HG02840 (cell line): ENCODE results near the gene USP54.
"Not testable (repeated sequence)": the region's sequence is repeated elsewhere in the genome, so short reads cannot be mapped to it uniquely, and the experiment has no call there.

Experiments
- ATAC-seq: cut with Tn5 transposase; IDR thresholded peaks from one replicate; pipeline ENCODE4 v1.9.1; 2021; ENCODE audit warnings: mild to moderate bottlenecking, moderate library complexity, moderate number of reproducible peaks; ENCODE audit not compliant: unreplicated experiment, low FRiP score

The USP54 gene

GRCh38 chr10:73589563-73590126 lies 1.5 kb downstream of the USP54 start:
- no peak for ATAC-seq

- ATAC-seq: no peak
These were observed 2.5 kb downstream of the USP54 start for GRCh38 chr10:73588656-73589055.

GRCh38 chr10:73586583-73586984 lies 4.6 kb downstream of the USP54 start:
- no peak for ATAC-seq

DNA sequence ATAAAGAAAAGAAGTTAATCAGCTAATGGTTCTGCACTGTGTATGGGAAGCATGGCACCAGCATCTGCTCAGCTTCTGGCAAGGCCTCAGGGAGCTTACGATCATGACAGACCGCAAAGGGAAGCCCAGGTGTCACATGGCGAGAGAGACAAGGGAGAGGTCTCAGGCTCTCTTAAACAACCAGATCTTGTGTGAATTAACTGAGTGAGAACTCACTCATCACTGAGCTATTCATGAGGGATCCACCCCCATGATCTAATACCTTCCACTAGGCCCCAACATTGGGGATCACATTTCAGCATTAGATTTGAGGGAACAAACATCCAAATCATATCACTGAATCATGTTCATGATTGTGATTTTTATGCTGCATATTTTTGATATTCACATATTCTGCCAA lies 5.8 kb downstream of the USP54 start:
- ATAC-seq: no peak

DNA sequence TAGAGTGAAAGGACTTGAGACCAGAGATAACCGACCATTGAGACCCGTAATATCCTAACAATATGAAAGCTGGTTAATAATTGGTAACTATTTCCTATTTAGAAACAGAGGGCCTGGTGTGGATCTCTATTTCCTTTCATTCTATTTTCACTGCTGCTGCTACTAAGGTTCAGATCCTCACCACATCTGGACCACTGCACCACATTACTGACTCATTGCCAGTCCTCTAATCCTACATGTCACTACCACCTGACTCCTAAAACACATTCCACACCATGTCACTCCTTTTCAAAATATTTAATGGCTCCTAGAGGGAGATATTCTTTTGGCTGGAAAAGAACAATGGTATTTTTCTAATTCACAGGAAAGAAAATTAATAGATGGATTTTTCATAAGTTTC lies 6.4 kb downstream of the USP54 start:
- no peak for ATAC-seq

DNA sequence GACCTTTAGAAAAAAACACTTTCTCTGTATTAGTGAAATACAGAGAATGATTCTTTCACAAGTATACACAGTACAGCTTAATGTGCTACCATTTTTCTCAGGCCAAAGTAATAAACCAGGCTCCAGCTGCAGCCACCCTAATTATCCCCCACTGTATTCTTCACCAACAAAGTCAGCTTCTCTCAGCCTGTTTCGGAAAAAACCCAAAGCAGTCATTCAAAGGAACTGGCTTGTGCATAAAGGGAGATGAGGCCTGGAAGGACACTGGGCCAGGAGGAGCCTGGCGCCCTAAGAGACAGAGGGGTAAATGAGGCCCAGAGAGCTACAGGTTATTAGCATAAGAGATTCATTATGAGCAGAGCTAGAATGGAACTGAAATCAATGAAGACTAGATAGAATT lies 9.2 kb downstream of the USP54 start:
- ATAC-seq: no peak

- ATAC-seq: not testable (repeated sequence)
These were observed 12.2 kb downstream of the USP54 start for GRCh38 chr10:73578927-73579326.

- no peak for ATAC-seq
These were observed 13.4 kb downstream of the USP54 start for GRCh38 chr10:73577788-73578187.

GRCh38 chr10:73576890-73577591 lies 14.1 kb downstream of the USP54 start:
- ATAC-seq: no peak

GRCh38 chr10:73576178-73576889 lies 14.8 kb downstream of the USP54 start:
- no peak for ATAC-seq

GRCh38 chr10:73567025-73567424 lies 24.1 kb downstream of the USP54 start:
- ATAC-seq: not testable (repeated sequence)

DNA sequence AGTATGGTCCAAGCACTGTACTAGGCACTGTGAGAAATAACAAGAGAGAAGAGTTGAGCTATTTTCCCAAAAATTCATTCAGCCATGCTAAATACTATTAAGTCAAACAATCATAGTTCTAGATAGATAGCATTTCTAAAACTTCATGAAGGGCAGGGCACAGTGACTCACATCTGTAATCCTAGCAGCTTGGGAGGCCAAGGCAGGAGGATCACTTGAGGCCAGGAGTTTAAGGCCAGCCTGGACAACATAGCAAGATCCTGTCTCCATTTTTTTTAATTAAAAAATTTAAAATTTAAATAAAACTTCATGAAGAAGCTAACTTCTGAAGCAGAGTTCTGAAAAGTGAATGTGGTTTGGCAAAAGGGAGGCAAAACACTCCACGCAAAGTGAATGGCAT lies 29.9 kb downstream of the USP54 start:
- no peak for ATAC-seq

GRCh38 chr10:73559590-73559989 lies 31.6 kb downstream of the USP54 start:
- no peak for ATAC-seq

GRCh38 chr10:73556855-73557254 lies 34.3 kb downstream of the USP54 start:
- no peak for ATAC-seq

DNA sequence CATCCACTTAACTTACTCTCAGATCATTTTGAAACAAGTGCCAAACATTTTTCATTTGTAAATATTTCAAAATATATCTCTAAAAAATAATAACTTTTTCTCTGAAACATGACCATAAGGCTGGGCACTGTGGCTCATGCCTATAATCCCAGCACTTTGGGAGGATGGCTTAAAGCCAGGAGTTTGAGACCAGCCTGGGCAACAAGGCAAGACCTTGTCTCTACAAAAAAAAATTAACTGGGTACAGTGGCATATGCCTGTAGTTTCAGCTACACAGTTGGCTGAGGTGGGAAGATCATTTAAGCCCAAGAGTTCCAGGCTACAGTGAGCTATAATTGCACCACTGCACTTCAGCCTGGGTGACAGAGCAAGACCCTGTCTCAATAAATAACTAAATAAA lies 36.4 kb downstream of the USP54 start:
- no peak for ATAC-seq

- no peak for ATAC-seq
These were observed 37.4 kb downstream of the USP54 start for GRCh38 chr10:73553761-73554160.

DNA sequence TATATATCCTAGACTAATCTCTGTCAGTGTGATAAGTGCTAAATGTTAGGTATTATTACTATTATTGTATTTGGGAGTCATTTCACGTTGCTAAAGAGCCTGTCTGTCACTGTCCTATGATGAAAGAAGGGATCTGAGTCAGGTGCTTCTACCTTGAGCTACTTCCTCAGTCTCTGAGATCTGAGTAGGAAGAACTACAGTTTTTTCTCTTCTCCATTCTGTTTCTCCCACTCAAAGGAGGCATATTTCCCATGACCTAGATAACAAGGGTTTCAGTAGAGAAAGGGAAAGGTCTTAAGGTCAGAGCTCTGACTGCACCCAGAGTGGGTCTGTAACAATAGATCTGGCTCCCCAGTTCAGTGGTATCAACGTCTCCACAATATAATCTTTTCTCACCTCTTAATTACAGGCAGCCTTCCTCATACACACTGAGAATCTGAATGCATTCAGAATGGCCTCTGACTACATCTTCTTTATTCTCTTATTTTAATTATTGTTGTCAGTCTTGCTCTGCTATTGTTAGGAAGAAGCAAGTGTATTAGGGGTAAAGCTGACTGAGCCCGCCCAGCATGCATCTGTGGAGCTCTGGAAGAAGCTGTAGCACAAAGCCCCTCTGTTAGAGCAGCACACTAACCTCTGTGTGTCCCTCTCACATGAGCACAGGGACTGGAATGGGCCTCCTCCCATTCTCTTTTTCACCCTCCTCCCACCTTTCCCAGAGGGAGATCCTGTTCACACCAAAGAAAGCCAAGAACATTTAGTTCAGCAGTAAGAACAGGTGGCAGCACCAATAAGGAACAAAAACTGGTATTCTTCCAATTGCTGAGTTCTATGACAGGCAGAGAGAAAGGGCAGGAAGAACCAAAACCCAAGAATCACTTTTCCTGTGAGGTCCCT lies 38.1 kb downstream of the USP54 start:
- no peak for ATAC-seq

GRCh38 chr10:73551515-73551914 lies 39.6 kb downstream of the USP54 start:
- no peak for ATAC-seq

DNA sequence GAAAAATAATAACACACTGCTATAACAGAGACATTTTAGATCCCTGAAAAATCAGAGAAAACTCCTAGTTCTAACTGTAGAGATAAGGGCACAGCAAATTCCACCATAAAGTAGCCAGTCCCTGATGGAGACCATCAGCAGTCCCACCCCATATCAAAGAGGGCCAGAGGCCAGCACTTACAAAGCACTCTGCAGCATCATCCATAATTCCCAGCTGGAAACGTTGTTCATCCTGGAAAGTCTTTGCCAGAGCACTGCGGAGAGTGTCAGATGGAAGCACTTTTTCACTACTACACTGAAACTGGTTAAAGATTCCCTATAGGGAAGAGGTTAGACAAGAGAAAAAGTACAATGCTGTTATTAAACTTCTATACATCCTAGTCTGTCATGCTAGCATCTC lies 45.8 kb downstream of the USP54 start:
- no peak for ATAC-seq

- no peak for ATAC-seq
These were observed 53.4 kb downstream of the USP54 start for GRCh38 chr10:73537709-73538108.

DNA sequence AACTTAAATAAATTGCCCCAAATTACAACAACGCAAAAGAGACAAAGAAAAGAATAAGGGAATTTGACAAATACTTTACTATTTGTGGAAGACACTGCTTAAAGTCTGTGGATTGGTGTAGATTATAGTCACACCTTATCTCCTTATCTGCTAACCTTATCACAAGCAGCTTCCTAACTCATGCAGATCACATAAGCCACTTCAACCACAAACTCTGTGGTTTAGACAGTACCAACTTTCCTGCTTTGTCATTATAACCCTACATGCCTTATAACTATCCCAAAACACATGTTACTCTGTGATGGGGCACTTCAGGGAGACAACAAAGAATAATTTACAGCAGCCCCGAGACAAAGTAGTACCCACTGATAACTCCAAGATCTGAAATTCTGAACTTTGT lies 53.9 kb downstream of the USP54 start:
- no peak for ATAC-seq
